A549 (cell line): ENCODE results near the gene GOLGA3. TPM values are rescaled to one million over a fixed set of nuclear protein-coding genes. Genes with fewer than 3 reads are reported as not detected.
A peak's percentile ranks its signal among the peaks of the same experiment; 100 is the strongest.
"Not testable (repeated sequence)": the region's sequence is repeated elsewhere in the genome, so short reads cannot be mapped to it uniquely, and the experiment has no call there.

ENCODE experiments used
- ATAC-seq, 2 experiments: fragments of 200-7000 bp in 1 of 2; fragments of >200 bp in 1 of 2; cut with Nextera tagmentation in 1 of 2; cut with Tn5 transposase in 1 of 2; 3 replicates each; pipeline versions ENCODE4 v1.8.0 to v1.9.1; 2018 to 2020; ENCODE audit warnings: mild to moderate bottlenecking in 1 of 2, moderate library complexity in 1 of 2
- CTCF ChIA-PET: fragments of 300-600 bp; sonication (Branson Sonifier 250); formaldehyde crosslinking; extraction: SDS; loops from one replicate; lab custom pipeline; 2021; ENCODE audit warnings: antibody characterized with exemption, inconsistent platforms; lab: Yijun Ruan, JAX
- POLR2A ChIA-PET: fragments of 350-600 bp; formaldehyde crosslinking; extraction: SDS; loops from one replicate; lab custom pipeline; 2021; ENCODE audit warnings: antibody characterized with exemption, inconsistent platforms; lab: Yijun Ruan, JAX
- DNase-seq, 2 experiments: peaks; one replicate each; pipeline versions ENCODE4 v3.0.0 to v3.0.0-alpha.2; 2011 to 2016; ENCODE audit warnings: low read depth in 1 of 2, low spot score in 1 of 2
- FAIRE-seq: peaks from 2 replicates; lab custom pipeline; 2011; peaks lifted over from hg19 to GRCh38; lab: Jason Lieb, UNC
- H3K27ac ChIP-seq, 2 experiments: fragments of >200 bp; sonication (Bioruptor Twin); formaldehyde crosslinking; 3 replicates each; pipeline ENCODE4 v1.5.1; 2016 to 2017
- H3K4me1 ChIP-seq: fragments of >200 bp; sonication (Bioruptor Twin); formaldehyde crosslinking; 3 replicates; pipeline ENCODE4 v1.6.1; 2016
- H3K4me2 ChIP-seq: fragments of >200 bp; sonication (Bioruptor Twin); formaldehyde crosslinking; 3 replicates; pipeline ENCODE4 v1.6.1; 2016
- H3K4me3 ChIP-seq: fragments of >200 bp; sonication (Bioruptor Twin); formaldehyde crosslinking; 3 replicates; pipeline ENCODE4 v1.5.1; 2016
- H3K9me3 ChIP-seq: fragments of >200 bp; sonication (Bioruptor Twin); formaldehyde crosslinking; 3 replicates; pipeline ENCODE4 v1.6.1; 2016
- BHLHE40 ChIP-seq: IDR thresholded peaks from 2 replicates; pipeline ENCODE4 v1.6.1; 2012; ENCODE audit warnings: low read depth, low read length, inconsistent platforms
- EHF ChIP-seq: fragments of 250-450 bp; sonication (Bioruptor Pico); IDR thresholded peaks from 2 replicates; pipeline ENCODE4 v1.5.0; 2020; ENCODE audit warnings: mild to moderate bottlenecking
- EP300 ChIP-seq, 2 experiments: fragments of >200 bp; sonication (Bioruptor Twin); formaldehyde crosslinking; IDR thresholded peaks; 2 replicates in 1 of 2; 3 replicates in 1 of 2; pipeline ENCODE4 v1.6.1; 2016 to 2017
- FOSB ChIP-seq: fragments of 250-450 bp; sonication (Bioruptor Pico); IDR thresholded peaks from 2 replicates; pipeline ENCODE4 v1.5.0; 2020; ENCODE audit warnings: mild to moderate bottlenecking, moderate library complexity
- FOXS1 ChIP-seq: fragments of 250-450 bp; sonication (Bioruptor Pico); IDR thresholded peaks from 2 replicates; pipeline ENCODE4 v1.5.0; 2020; ENCODE audit warnings: mild to moderate bottlenecking, moderate library complexity
- HEYL ChIP-seq: fragments of 250-450 bp; sonication (Bioruptor Pico); IDR thresholded peaks from 2 replicates; pipeline ENCODE4 v1.8.0; 2021; ENCODE audit warnings: mild to moderate bottlenecking, moderate library complexity
- HOXB5 ChIP-seq: fragments of 250-450 bp; sonication (Bioruptor Pico); IDR thresholded peaks from 2 replicates; pipeline ENCODE4 v1.5.0; 2020; ENCODE audit warnings: mild to moderate bottlenecking, moderate library complexity
- JUN ChIP-seq, 2 experiments: fragments of >200 bp; sonication (Bioruptor Twin); formaldehyde crosslinking; IDR thresholded peaks; 2 replicates in 1 of 2; 3 replicates in 1 of 2; pipeline ENCODE4 v1.6.1; 2016 to 2017
- JUNB ChIP-seq: fragments of >200 bp; sonication (Bioruptor Twin); formaldehyde crosslinking; IDR thresholded peaks from 2 replicates; pipeline ENCODE4 v1.6.1; 2016
- NFE2L2 ChIP-seq: fragments of 150-350 bp; conservative IDR thresholded peaks from 2 replicates; pipeline ENCODE4 v1.6.1; 2014; ENCODE audit warnings: low read length
- NR3C1 ChIP-seq: fragments of >200 bp; sonication (Bioruptor Twin); formaldehyde crosslinking; IDR thresholded peaks from 3 replicates; pipeline ENCODE4 v1.6.1; 2017
- POLR2AphosphoS2 ChIP-seq: conservative IDR thresholded peaks from 2 replicates; pipeline ENCODE4 v1.6.1; 2012; ENCODE audit warnings: low read length, improper control_type of control experiment, inconsistent platforms
- RAD21 ChIP-seq, 2 experiments: fragments of >200 bp in 1 of 2; sonication (Bioruptor Twin) in 1 of 2; formaldehyde crosslinking in 1 of 2; IDR thresholded peaks in 1 of 2; conservative IDR thresholded peaks in 1 of 2; 2 replicates in 1 of 2; 3 replicates in 1 of 2; pipeline ENCODE4 v1.6.1; 2012 to 2018; ENCODE audit warnings: inconsistent platforms in 1 of 2
- RARB ChIP-seq: fragments of 250-450 bp; sonication (Bioruptor Pico); IDR thresholded peaks from 2 replicates; pipeline ENCODE4 v1.8.0; 2021; ENCODE audit warnings: mild to moderate bottlenecking, moderate library complexity
- RCOR1 ChIP-seq: fragments of 150-350 bp; IDR thresholded peaks from 2 replicates; pipeline ENCODE4 v1.6.1; 2014; ENCODE audit warnings: antibody characterized with exemption, low read length, low read depth
- TP53 ChIP-seq: fragments of 250-450 bp; sonication (Bioruptor Pico); IDR thresholded peaks from 2 replicates; pipeline ENCODE4 v1.5.0; 2021; ENCODE audit warnings: mild to moderate bottlenecking, moderate library complexity
- ZC3H11A ChIP-seq: fragments of 450-650 bp; IDR thresholded peaks from 2 replicates; pipeline ENCODE4 v1.6.1; 2014; ENCODE audit warnings: antibody characterized with exemption, mild to moderate bottlenecking
- WGBS: methylation state at CpG from one replicate; pipeline ENCODE4 v1.1.6; 2017; ENCODE audit errors: missing lambda C conversion rate; 5-methylcytosine and 5-hydroxymethylcytosine counted together
- polyA plus RNA-seq, 4 experiments: library from polyadenylated mRNA; depleted of rRNA in 3 of 4; stranded (reverse); fragments of >200 nt; fragmentation: RNase III in 1 of 4; extraction: RNeasy Plus Mini Kit Qiagen cat#74134 plus additional on column Dnase treatment in 1 of 4; gene quantifications; 2 replicates in 3 of 4; 3 replicates in 1 of 4; pipeline ENCODE4 v1.2.3, GENCODE V29; 2011 to 2017
- TF ChIP-seq, protein P1 (sequence below): IDR thresholded peaks from 2 replicates; pipeline ENCODE4 v1.6.1; 2012
- TF ChIP-seq, protein P2 (sequence below): fragments of 250-450 bp; sonication (Bioruptor Pico); IDR thresholded peaks from 2 replicates; pipeline ENCODE4 v1.5.0; 2021; ENCODE audit warnings: mild to moderate bottlenecking, moderate library complexity, borderline replicate concordance
- TF ChIP-seq, protein P3 (sequence below): fragments of >200 bp; sonication (Bioruptor Twin); formaldehyde crosslinking; IDR thresholded peaks from 3 replicates; pipeline ENCODE4 v1.5.1; 2016
- TF ChIP-seq, protein P4 (sequence below): fragments of >200 bp; sonication (Bioruptor Twin); formaldehyde crosslinking; IDR thresholded peaks from 2 replicates; pipeline ENCODE4 v1.6.1; 2016
- TF ChIP-seq, protein P5 (sequence below): fragments of 450-650 bp; IDR thresholded peaks from 2 replicates; pipeline ENCODE4 v1.6.1; 2014; ENCODE audit warnings: antibody characterized with exemption

GOLGA3 gene
- polyA plus RNA-seq, 2 of the 4 experiments (the other 2 are of a cell fraction), result 23.0 to 25.5 TPM

DNA sequence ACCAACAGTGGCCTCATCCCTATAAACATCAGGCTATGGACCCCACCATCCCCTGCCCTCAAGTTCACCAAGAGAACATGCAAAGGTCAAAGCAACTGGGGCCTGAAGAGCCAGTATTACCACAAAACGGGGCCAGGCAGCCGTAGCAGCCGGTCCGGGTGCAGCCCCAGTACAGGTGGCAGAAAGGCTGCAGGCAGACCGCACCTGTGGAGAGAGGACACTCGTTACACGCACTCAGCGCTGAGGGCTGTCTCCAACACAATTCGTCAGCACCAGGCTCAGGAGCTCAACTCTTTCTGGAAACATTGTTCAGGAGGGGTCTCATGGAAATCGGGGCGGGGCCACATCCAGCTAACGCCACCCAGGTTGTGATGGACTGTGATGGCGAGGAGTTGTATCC lies 19.9 kb upstream of the GOLGA3 start:
- Histone ChIP-seq H3K27ac (no peak overlapping the region), H3K9me3 (no peaks in the 10 kb centered on the region), H3K4me3 (no peak overlapping the region)
- ATAC-seq, result 0 out of 6 replicates have a peak, but pooled peaks of 1 of the 2 experiments have one; percentile 17
- ChIA-PET CTCF (no interaction called here), POLR2A (no interaction called here)
- TF ChIP-seq, protein P1, sequence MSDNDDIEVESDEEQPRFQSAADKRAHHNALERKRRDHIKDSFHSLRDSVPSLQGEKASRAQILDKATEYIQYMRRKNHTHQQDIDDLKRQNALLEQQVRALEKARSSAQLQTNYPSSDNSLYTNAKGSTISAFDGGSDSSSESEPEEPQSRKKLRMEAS, result no peak
- TF ChIP-seq, protein P2, sequence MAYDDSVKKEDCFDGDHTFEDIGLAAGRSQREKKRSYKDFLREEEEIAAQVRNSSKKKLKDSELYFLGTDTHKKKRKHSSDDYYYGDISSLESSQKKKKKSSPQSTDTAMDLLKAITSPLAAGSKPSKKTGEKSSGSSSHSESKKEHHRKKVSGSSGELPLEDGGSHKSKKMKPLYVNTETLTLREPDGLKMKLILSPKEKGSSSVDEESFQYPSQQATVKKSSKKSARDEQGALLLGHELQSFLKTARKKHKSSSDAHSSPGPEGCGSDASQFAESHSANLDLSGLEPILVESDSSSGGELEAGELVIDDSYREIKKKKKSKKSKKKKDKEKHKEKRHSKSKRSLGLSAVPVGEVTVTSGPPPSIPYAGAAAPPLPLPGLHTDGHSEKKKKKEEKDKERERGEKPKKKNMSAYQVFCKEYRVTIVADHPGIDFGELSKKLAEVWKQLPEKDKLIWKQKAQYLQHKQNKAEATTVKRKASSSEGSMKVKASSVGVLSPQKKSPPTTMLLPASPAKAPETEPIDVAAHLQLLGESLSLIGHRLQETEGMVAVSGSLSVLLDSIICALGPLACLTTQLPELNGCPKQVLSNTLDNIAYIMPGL (CRISPR knock-in tag), result no peak
- no peak for TF ChIP-seq TP53 (CRISPR knock-in tag)
- TF ChIP-seq, protein P3, sequence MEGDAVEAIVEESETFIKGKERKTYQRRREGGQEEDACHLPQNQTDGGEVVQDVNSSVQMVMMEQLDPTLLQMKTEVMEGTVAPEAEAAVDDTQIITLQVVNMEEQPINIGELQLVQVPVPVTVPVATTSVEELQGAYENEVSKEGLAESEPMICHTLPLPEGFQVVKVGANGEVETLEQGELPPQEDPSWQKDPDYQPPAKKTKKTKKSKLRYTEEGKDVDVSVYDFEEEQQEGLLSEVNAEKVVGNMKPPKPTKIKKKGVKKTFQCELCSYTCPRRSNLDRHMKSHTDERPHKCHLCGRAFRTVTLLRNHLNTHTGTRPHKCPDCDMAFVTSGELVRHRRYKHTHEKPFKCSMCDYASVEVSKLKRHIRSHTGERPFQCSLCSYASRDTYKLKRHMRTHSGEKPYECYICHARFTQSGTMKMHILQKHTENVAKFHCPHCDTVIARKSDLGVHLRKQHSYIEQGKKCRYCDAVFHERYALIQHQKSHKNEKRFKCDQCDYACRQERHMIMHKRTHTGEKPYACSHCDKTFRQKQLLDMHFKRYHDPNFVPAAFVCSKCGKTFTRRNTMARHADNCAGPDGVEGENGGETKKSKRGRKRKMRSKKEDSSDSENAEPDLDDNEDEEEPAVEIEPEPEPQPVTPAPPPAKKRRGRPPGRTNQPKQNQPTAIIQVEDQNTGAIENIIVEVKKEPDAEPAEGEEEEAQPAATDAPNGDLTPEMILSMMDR, result no peak
- no peak for TF ChIP-seq RARB (CRISPR knock-in tag)
- TF ChIP-seq HEYL (CRISPR knock-in tag), result no peak
- TF ChIP-seq RAD21 (conservative IDR thresholded peaks at IDR 0.05 in 1 of 2, IDR thresholded peaks at IDR 0.05 in 1 of 2), result no peak
- no peak for TF ChIP-seq POLR2AphosphoS2
- TF ChIP-seq RCOR1, result no peak
- TF ChIP-seq BHLHE40, result no peak
- TF ChIP-seq, all 56 proteins: peak for 0
- DNase-seq (no peak), FAIRE-seq (no peak)
- H3K4me2 ChIP-seq, result no peak overlapping the region
- WGBS, result 91% methylated on average over 13 of the region's 13 CpGs
- no peaks in the 10 kb centered on the region for H3K4me1 ChIP-seq

DNA sequence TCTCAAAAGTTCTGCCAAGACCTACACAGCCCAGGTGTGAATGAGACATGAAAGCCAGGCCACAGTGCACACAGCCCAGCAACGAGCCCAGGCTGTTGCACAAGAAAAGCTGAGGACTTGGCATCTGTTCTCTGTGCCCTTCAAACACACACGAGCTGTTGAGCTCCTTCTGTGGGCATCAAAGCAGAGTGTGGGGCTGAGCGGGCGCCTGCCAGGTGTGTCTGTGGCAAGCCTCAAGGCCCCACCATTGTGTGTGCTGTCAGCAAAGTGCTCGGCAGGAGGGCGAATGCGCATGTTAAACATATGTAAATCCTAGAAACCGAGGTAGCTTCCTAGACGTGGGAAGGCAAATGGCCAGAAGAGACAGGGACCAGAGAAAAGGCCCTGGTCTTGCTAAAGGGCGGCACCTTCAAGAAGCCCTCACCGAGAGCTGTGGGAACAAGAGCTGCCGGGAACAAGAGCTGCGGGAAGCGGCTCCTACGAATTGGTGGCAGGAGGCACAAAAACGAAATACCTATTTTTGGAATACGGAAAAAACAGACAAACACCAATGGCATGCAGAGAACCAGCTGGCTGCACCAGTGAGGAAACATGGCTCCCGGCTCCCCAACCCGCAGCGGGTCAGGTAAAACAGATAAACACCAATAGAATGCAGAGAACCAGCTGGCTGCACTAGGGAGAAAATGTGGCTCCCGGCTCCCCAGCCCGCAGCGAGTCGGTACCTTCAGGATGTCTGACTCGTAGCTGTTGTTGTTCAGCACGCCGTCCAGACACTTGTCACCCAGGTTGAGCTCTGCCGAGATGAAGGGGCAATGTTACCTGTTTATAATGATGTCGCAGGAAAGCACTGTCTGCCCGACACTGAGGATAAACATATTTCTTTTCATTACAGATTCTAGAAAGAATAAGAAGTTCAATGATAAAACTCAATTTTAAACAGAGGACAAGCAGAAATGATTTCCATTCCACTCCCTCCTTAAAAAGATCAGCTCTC lies 19.0 kb upstream of the GOLGA3 start:
- FAIRE-seq (no peak), DNase-seq (no peak), ATAC-seq (no peak; a peak in 1 of 6 replicates)
- no peaks in the 10 kb centered on the region for H3K9me3 ChIP-seq
- WGBS, result 93% methylated on average over 30 of the region's 30 CpGs
- no peak overlapping the region for H3K4me2 ChIP-seq
- no peaks in the 10 kb centered on the region for H3K4me1 ChIP-seq
- POLR2A ChIA-PET, result interaction anchor here (1.0 kb wide), 1 partner anchor 19 kb away, joined by 3 read pairs; no protein-coding TSS in a partner anchor
- CTCF ChIA-PET, result interaction anchor here (1.8 kb wide), 1 partner anchor 25 kb away, joined by 4 read pairs; no protein-coding TSS in a partner anchor
- H3K4me3 ChIP-seq, result no peak overlapping the region
- TF ChIP-seq, protein P3, result no peak
- TF ChIP-seq BHLHE40 (no peak), JUNB (no peak), NFE2L2 (no peak), FOSB (CRISPR knock-in tag) (no peak), EP300 (IDR thresholded peaks at IDR 0.05) (no peak), JUN (IDR thresholded peaks at IDR 0.05) (no peak), EHF (no peak), FOXS1 (CRISPR knock-in tag) (no peak), NR3C1 (no peak), HOXB5 (no peak), ZC3H11A (no peak), RARB (CRISPR knock-in tag) (no peak)
- TF ChIP-seq, protein P2 (CRISPR knock-in tag), result no peak
- TF ChIP-seq, protein P4, sequence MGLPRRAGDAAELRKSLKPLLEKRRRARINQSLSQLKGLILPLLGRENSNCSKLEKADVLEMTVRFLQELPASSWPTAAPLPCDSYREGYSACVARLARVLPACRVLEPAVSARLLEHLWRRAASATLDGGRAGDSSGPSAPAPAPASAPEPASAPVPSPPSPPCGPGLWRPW, result no peak
- TF ChIP-seq, protein P5, sequence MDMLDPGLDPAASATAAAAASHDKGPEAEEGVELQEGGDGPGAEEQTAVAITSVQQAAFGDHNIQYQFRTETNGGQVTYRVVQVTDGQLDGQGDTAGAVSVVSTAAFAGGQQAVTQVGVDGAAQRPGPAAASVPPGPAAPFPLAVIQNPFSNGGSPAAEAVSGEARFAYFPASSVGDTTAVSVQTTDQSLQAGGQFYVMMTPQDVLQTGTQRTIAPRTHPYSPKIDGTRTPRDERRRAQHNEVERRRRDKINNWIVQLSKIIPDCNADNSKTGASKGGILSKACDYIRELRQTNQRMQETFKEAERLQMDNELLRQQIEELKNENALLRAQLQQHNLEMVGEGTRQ, result no peak
- no peak overlapping the region for H3K27ac ChIP-seq

DNA sequence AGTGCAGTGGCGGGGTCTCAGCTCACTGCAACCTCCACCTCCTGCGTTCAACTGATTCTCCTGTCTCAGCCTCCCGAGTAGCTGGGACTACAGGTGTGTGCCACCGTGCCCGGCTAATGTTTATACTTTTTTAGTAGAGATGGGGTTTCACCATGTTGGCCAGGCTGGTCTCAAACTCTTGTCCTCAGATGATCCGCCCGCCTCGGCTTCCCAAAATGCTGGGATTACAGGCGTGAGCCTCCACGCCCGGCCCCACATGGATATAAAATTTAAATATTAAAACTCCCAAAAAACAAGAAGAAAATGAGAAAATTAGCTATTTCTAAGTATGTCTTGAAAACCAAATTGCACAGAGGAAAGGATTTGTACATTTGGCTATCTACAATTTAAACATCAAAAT lies 16.0 kb upstream of the GOLGA3 start:
- H3K4me1 ChIP-seq, H3K27ac ChIP-seq, DNase-seq, H3K9me3 ChIP-seq, H3K4me2 ChIP-seq, FAIRE-seq, ATAC-seq, H3K4me3 ChIP-seq: not testable (repeated sequence)
- CTCF ChIA-PET, result interaction anchor here (0.9 kb wide), 1 partner anchor 11 kb away, joined by 3 read pairs; no protein-coding TSS in a partner anchor
- 87% methylated on average over 11 of the region's 11 CpGs for WGBS
- POLR2A ChIA-PET, result interaction anchor here (1.0 kb wide), 1 partner anchor 16 kb away, joined by 3 read pairs; no protein-coding TSS in a partner anchor
